ENCODE data around the gene EXOC6B. TPM values are rescaled to one million over a fixed set of nuclear protein-coding genes. Genes with fewer than 3 reads are reported as not detected.
"Not testable (repeated sequence)": the region's sequence is repeated elsewhere in the genome, so short reads cannot be mapped to it uniquely, and the experiment has no call there.

EXOC6B gene
- total RNA-seq, 1 donor from 2014 or later: 32.4 TPM

DNA sequence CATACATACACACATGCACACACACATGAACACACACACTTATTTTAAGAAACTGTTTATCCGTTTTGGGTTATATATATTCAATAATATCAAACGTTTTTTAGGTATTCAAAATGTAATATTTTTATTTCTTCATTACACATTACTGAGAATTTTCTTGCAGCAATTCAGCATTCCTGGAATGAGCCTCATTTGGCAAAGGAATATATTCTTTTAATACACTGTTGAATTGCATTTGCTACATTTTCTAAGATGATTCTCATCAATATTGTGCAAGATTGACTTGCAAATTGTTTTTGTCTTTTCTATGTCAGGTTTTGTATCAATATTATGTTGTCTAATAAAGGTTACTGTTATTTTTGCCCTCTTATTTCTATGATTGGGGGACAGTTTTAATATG, 402.1 kb downstream of the EXOC6B start:
- no peak for DNase-seq (ENCODE audit: low spot score in 2 of 2)
- Histone ChIP-seq H3K4me1 (no peaks in the 10 kb centered on the region), H3K27me3 (no peaks in the 10 kb centered on the region), H3K36me3 (peaks cover 0 to 10% of the 10 kb centered on the region in 2 donors), H3K9me3 (peaks cover 15 to 27% of the 10 kb centered on the region in 2 donors), H3K4me3 (no peak overlapping the region), H3K27ac (no peak overlapping the region)
- intact Hi-C loops (cut with DNase I): no loop called here
- no peak for TF ChIP-seq CTCF (IDR thresholded peaks at IDR 0.05)

DNA sequence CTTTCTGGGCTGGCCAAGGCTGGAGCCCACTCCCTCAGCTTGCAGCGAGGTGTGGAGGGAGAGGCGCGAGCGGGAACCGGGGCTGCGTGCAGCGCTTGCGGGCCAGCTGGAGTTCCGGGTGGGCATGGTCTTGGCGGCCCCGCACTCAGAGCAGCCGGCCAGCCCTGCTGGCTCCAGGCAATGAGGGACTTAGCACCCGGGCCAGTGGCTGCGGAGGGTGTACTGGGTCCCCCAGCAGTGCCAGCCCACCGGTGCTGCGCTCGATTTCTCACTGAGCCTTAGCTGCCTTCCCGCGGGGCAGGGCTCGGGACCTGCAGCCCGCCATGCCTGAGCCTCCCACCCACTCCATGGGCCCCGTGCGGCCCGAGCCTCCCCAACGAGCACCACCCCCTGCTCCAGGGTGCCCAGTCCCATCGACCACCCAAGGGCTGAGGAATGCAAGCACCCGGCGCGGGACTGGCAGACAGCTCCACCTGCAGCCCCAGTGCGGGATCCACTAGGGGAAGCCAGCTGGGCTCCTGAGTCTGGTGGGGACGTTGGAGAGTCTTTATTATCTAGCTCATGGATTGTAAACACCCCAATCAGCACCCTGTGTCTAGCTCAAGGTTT, 404.0 kb downstream of the EXOC6B start:
- DNase-seq (ENCODE audit: low spot score in 2 of 2); H3K4me1 ChIP-seq; intact Hi-C loops (cut with DNase I): not testable (repeated sequence)

GRCh38 chr2:72415781-72416475, 409.9 kb downstream of the EXOC6B start:
- Histone ChIP-seq H3K36me3 (no peaks in the 10 kb centered on the region), H3K27ac (no peak overlapping the region), H3K4me3 (no peak overlapping the region), H3K4me1 (no peaks in the 10 kb centered on the region), H3K9me3 (peaks cover 9 to 18% of the 10 kb centered on the region in 2 donors), H3K27me3 (no peaks in the 10 kb centered on the region)
- DNase-seq (ENCODE audit: low spot score in 2 of 2): no peak
- TF ChIP-seq CTCF (IDR thresholded peaks at IDR 0.05): no peak
- intact Hi-C loops (cut with DNase I): no loop called here

More for the DNA sequence above, 404.0 kb downstream of the EXOC6B start:
- peaks cover 15 to 27% of the 10 kb centered on the region in 2 donors for H3K9me3 ChIP-seq
- not testable (repeated sequence) for H3K27me3 ChIP-seq, H3K27ac ChIP-seq, H3K4me3 ChIP-seq, H3K36me3 ChIP-seq

- Histone ChIP-seq H3K9me3 (peaks cover 2 to 12% of the 10 kb centered on the region in 2 donors), H3K4me1 (no peaks in the 10 kb centered on the region), H3K27me3 (no peaks in the 10 kb centered on the region), H3K4me3 (no peak overlapping the region), H3K36me3 (no peaks in the 10 kb centered on the region), H3K27ac (no peak overlapping the region)
- no peak for DNase-seq (ENCODE audit: low spot score in 2 of 2)
- intact Hi-C loops (cut with DNase I): no loop called here
- TF ChIP-seq CTCF (IDR thresholded peaks at IDR 0.05): no peak
Observed at GRCh38 chr2:72415241-72415661, 410.6 kb downstream of the EXOC6B start.

- no peak overlapping the region for H3K27ac ChIP-seq
- no peaks in the 10 kb centered on the region for H3K27me3 ChIP-seq
- no peak overlapping the region for H3K4me3 ChIP-seq
- no peaks in the 10 kb centered on the region for H3K36me3 ChIP-seq
- TF ChIP-seq CTCF (IDR thresholded peaks at IDR 0.05): no peak
- no peak for DNase-seq (ENCODE audit: low spot score in 2 of 2)
- H3K4me1 ChIP-seq: no peaks in the 10 kb centered on the region
- intact Hi-C loops (cut with DNase I): no loop called here
- peaks cover 0 to 8% of the 10 kb centered on the region in 2 donors for H3K9me3 ChIP-seq
Observed at GRCh38 chr2:72414137-72414760, 411.6 kb downstream of the EXOC6B start.

GRCh38 chr2:72413716-72414115, 412.1 kb downstream of the EXOC6B start:
- no peak for TF ChIP-seq CTCF (IDR thresholded peaks at IDR 0.05)
- no peak overlapping the region for H3K27ac ChIP-seq
- H3K9me3 ChIP-seq: peaks cover 0 to 7% of the 10 kb centered on the region in 2 donors
- no peak for DNase-seq (ENCODE audit: low spot score in 2 of 2)
- H3K4me1 ChIP-seq: no peaks in the 10 kb centered on the region
- no peaks in the 10 kb centered on the region for H3K36me3 ChIP-seq
- intact Hi-C loops (cut with DNase I): no loop called here
- no peak overlapping the region for H3K4me3 ChIP-seq
- no peaks in the 10 kb centered on the region for H3K27me3 ChIP-seq
